Activated B cell treated with CpG ODN at 0.5 μM for 24 hours (primary cell): ENCODE measurements around the gene TTC17. TPM values are rescaled to one million over a fixed set of nuclear protein-coding genes. Genes with fewer than 3 reads are reported as not detected.
"Not testable (repeated sequence)": the region's sequence is repeated elsewhere in the genome, so short reads cannot be mapped to it uniquely, and the experiment has no call there.

Source experiments
- ATAC-seq: fragments of 200-7000 bp; cut with Tn5 transposase; one replicate; pipeline ENCODE4 v1.10.0; 2021; ENCODE audit warnings: low read depth, mild to moderate bottlenecking, moderate library complexity
- CTCF ChIA-PET: fragments of 350-600 bp; sonication (Branson Sonifier 250); formaldehyde crosslinking; loops from one replicate; lab custom pipeline; 2021; ENCODE audit warnings: antibody characterized with exemption; lab: Charles Lee
- POLR2A ChIA-PET: fragments of 350-600 bp; sonication (Branson Sonifier 250); formaldehyde crosslinking; loops from one replicate; lab custom pipeline; 2021; ENCODE audit warnings: antibody characterized with exemption; lab: Charles Lee
- DNase-seq: peaks from one replicate; pipeline ENCODE4 v3.0.0; 2022
- H3K27ac Mint-ChIP-seq: one replicate; pipeline ENCODE4 v1.8.0; 2020; ENCODE audit warnings: mixed read lengths
- H3K27me3 Mint-ChIP-seq: one replicate; pipeline ENCODE4 v1.8.0; 2021; ENCODE audit warnings: mixed read lengths
- H3K36me3 Mint-ChIP-seq: one replicate; pipeline ENCODE4 v1.8.0; 2021; ENCODE audit warnings: low read depth, mixed read lengths
- H3K4me1 Mint-ChIP-seq: one replicate; pipeline ENCODE4 v1.8.0; 2021; ENCODE audit warnings: mixed read lengths
- H3K4me3 Mint-ChIP-seq: one replicate; pipeline ENCODE4 v1.8.0; 2020; ENCODE audit warnings: mild to moderate bottlenecking, mixed read lengths
- H3K9me3 Mint-ChIP-seq: one replicate; pipeline ENCODE4 v1.8.0; 2020; ENCODE audit warnings: mixed read lengths
- CTCF ChIP-seq: fragments of 200-600 bp; IDR thresholded peaks from one replicate; pipeline ENCODE4 v1.8.0; 2022; ENCODE audit warnings: antibody characterized with exemption, mild to moderate bottlenecking
- intact Hi-C: fragments of 100-400 bp; cut with micrococcal nuclease; formaldehyde crosslinking; loops from one replicate; pipeline ENCODE4 v1.15.1; 2024
- total RNA-seq: library from RNA; stranded (reverse); gene quantifications from 2 replicates; pipeline ENCODE4 v1.2.3, GENCODE V29; 2022

TTC17 gene
- total RNA-seq, 1 donor from 2014 or later = 127 TPM

GRCh38 chr11:43396617-43397016 is 37.9 kb downstream of the TTC17 start:
- H3K9me3 Mint-ChIP-seq = no peaks in the 10 kb centered on the region
- H3K36me3 Mint-ChIP-seq = peaks cover 88% of the 10 kb centered on the region
- H3K4me3 Mint-ChIP-seq = no peak overlapping the region
- no peak for TF ChIP-seq CTCF
- ATAC-seq = no peak
- ChIA-PET CTCF (no interaction called here), POLR2A (no interaction called here)
- H3K4me1 Mint-ChIP-seq = no peaks in the 10 kb centered on the region
- H3K27me3 Mint-ChIP-seq = no peaks in the 10 kb centered on the region
- intact Hi-C loops = loop anchor here (2.0 kb wide), 1 partner anchor 38 kb away; the partner anchor contains the start of gene TTC17
- no peak for DNase-seq
- H3K27ac Mint-ChIP-seq = no peak overlapping the region

GRCh38 chr11:43397251-43397650 is 38.5 kb downstream of the TTC17 start:
- Mint-ChIP-seq H3K36me3 (peaks cover 87% of the 10 kb centered on the region), H3K27ac (no peak overlapping the region), H3K27me3 (no peaks in the 10 kb centered on the region), H3K4me3 (no peak overlapping the region), H3K4me1 (no peaks in the 10 kb centered on the region), H3K9me3 (no peaks in the 10 kb centered on the region)
- ChIA-PET CTCF (no interaction called here), POLR2A (no interaction called here)
- ATAC-seq (no peak), DNase-seq (no peak)
- no peak for TF ChIP-seq CTCF
- intact Hi-C loops = loop anchor here (2.0 kb wide), 1 partner anchor 38 kb away; the partner anchor contains the start of gene TTC17

GRCh38 chr11:43399983-43400630 is 41.4 kb downstream of the TTC17 start:
- ChIA-PET POLR2A (no interaction called here), CTCF (no interaction called here)
- no peak for TF ChIP-seq CTCF
- Mint-ChIP-seq H3K4me1 (no peaks in the 10 kb centered on the region), H3K27me3 (no peaks in the 10 kb centered on the region), H3K27ac (no peak overlapping the region), H3K9me3 (no peaks in the 10 kb centered on the region), H3K4me3 (no peak overlapping the region), H3K36me3 (peaks cover 89% of the 10 kb centered on the region)
- ATAC-seq = no peak
- no peak for DNase-seq
- intact Hi-C loops = no loop called here

- POLR2A ChIA-PET = no interaction called here
- Mint-ChIP-seq H3K27ac (no peak overlapping the region), H3K4me3 (no peak overlapping the region), H3K4me1 (no peaks in the 10 kb centered on the region), H3K9me3 (no peaks in the 10 kb centered on the region), H3K36me3 (peaks cover 91% of the 10 kb centered on the region), H3K27me3 (no peaks in the 10 kb centered on the region)
- intact Hi-C loops = no loop called here
- TF ChIP-seq CTCF = no peak
- ATAC-seq (no peak), DNase-seq (no peak)
- CTCF ChIA-PET = no interaction called here
Observed at GRCh38 chr11:43401252-43401651, 42.5 kb downstream of the TTC17 start.

GRCh38 chr11:43401811-43402210 is 43.1 kb downstream of the TTC17 start:
- H3K9me3 Mint-ChIP-seq, H3K4me3 Mint-ChIP-seq, intact Hi-C loops, H3K27me3 Mint-ChIP-seq, H3K4me1 Mint-ChIP-seq, POLR2A ChIA-PET, ATAC-seq, H3K27ac Mint-ChIP-seq, DNase-seq, CTCF ChIA-PET: not testable (repeated sequence)
- H3K36me3 Mint-ChIP-seq = peaks cover 90% of the 10 kb centered on the region
